Suprapubic skin (tissue), 4 donors: Measurements from ENCODE around the gene EPB41L1. TPM values are rescaled to one million over a fixed set of nuclear protein-coding genes. Genes with fewer than 3 reads are reported as not detected.
A peak's percentile ranks its signal among the peaks of the same experiment; 100 is the strongest.

Source experiments
- DNase-seq, 2 donors: peaks; one replicate each; pipeline ENCODE4 v3.0.0-alpha.2; 2019; ENCODE audit warnings: low spot score in 2 of 2
- H3K27ac ChIP-seq: fragments of 200-600 bp; sonication (generic); one replicate; pipeline ENCODE4 v1.5.1; 2019
- H3K27me3 ChIP-seq: fragments of 200-600 bp; sonication (generic); one replicate; pipeline ENCODE4 v1.5.1; 2019
- H3K36me3 ChIP-seq: fragments of 200-600 bp; sonication (generic); one replicate; pipeline ENCODE4 v1.5.1; 2019
- H3K4me1 ChIP-seq: fragments of 200-600 bp; sonication (generic); one replicate; pipeline ENCODE4 v1.5.1; 2019
- H3K4me3 ChIP-seq: fragments of 200-600 bp; sonication (generic); one replicate; pipeline ENCODE4 v1.5.1; 2019; ENCODE audit warnings: mild to moderate bottlenecking
- H3K9me3 ChIP-seq: fragments of 200-600 bp; sonication (generic); one replicate; pipeline ENCODE4 v1.5.1; 2019
- CTCF ChIP-seq, 2 donors: fragments of 200-600 bp in 1 of 2; fragments of 450-650 bp in 1 of 2; sonication (generic) in 1 of 2; IDR thresholded peaks; one replicate each; pipeline ENCODE4 v1.5.1; 2016 to 2019; ENCODE audit warnings: antibody characterized with exemption in 2 of 2, mild to moderate bottlenecking in 1 of 2, moderate library complexity in 1 of 2
- EP300 ChIP-seq: sonication (generic); formaldehyde crosslinking; IDR thresholded peaks from one replicate; pipeline ENCODE4 v1.6.1; 2017; ENCODE audit warnings: antibody characterized with exemption
- POLR2A ChIP-seq, 2 donors: fragments of 450-650 bp; IDR thresholded peaks; one replicate each; pipeline ENCODE4 v1.6.1; 2017; ENCODE audit warnings: antibody characterized with exemption in 2 of 2, mild to moderate bottlenecking in 2 of 2, moderate library complexity in 2 of 2
- POLR2AphosphoS5 ChIP-seq, 3 donors: sonication (generic); formaldehyde crosslinking; IDR thresholded peaks; one replicate each; pipeline ENCODE4 v1.6.1; 2017; ENCODE audit warnings: antibody characterized with exemption in 3 of 3
- WGBS: methylation state at CpG from one replicate; pipeline ENCODE4 v1.1.5; 2018; 5-methylcytosine and 5-hydroxymethylcytosine counted together
- total RNA-seq, 4 donors: library from RNA; depleted of rRNA; stranded (reverse); fragments of >200 nt; gene quantifications; one replicate each; pipeline ENCODE4 v1.1.0, GENCODE V29; 2016

Gene EPB41L1
- total RNA-seq, 4 donors from 2014 or later: 14.3 to 27.9 (median 21.4) TPM

- WGBS: 89% methylated on average over 17 of the region's 17 CpGs
- DNase-seq: no peak
- H3K27me3 ChIP-seq: no peaks in the 10 kb centered on the region
- H3K4me3 ChIP-seq: no peak overlapping the region
- peaks cover 38% of the 10 kb centered on the region for H3K36me3 ChIP-seq
- H3K9me3 ChIP-seq: no peaks in the 10 kb centered on the region
- TF ChIP-seq POLR2A (IDR thresholded peaks at IDR 0.05): no peak
- no peak for TF ChIP-seq POLR2AphosphoS5 (IDR thresholded peaks at IDR 0.05)
- H3K27ac ChIP-seq: no peak overlapping the region
- H3K4me1 ChIP-seq: no peaks in the 10 kb centered on the region
Measured at GRCh38 chr20:36219671-36220220, 65.2 kb downstream of the EPB41L1 start.

GRCh38 chr20:36225666-36226065, 71.1 kb downstream of the EPB41L1 start:
- 88% methylated on average over 7 of the region's 7 CpGs for WGBS
- H3K4me1 ChIP-seq: no peaks in the 10 kb centered on the region
- H3K4me3 ChIP-seq: no peak overlapping the region
- H3K9me3 ChIP-seq: no peaks in the 10 kb centered on the region
- H3K36me3 ChIP-seq: peaks cover 37% of the 10 kb centered on the region
- H3K27me3 ChIP-seq: no peaks in the 10 kb centered on the region
- DNase-seq: no peak
- H3K27ac ChIP-seq: no peak overlapping the region
- TF ChIP-seq CTCF (IDR thresholded peaks at IDR 0.05) (no peak), EP300 (no peak), POLR2AphosphoS5 (IDR thresholded peaks at IDR 0.05) (no peak), POLR2A (IDR thresholded peaks at IDR 0.05) (no peak)

GRCh38 chr20:36228770-36229169, 74.2 kb downstream of the EPB41L1 start:
- Histone ChIP-seq H3K27ac (no peak overlapping the region), H3K36me3 (peaks cover 23% of the 10 kb centered on the region)

GRCh38 chr20:36230019-36230418, 75.5 kb downstream of the EPB41L1 start:
- WGBS: 57% methylated on average over 3 of the region's 3 CpGs

More at GRCh38 chr20:36228770-36229169, 74.2 kb downstream of the EPB41L1 start:
- no peak for DNase-seq
- WGBS: 72% methylated on average over 6 of the region's 6 CpGs
- H3K27me3 ChIP-seq: no peaks in the 10 kb centered on the region
- H3K4me3 ChIP-seq: no peak overlapping the region
- H3K9me3 ChIP-seq: no peaks in the 10 kb centered on the region
- H3K4me1 ChIP-seq: no peaks in the 10 kb centered on the region
- no peak for TF ChIP-seq EP300

GRCh38 chr20:36231331-36231730, 76.8 kb downstream of the EPB41L1 start:
- Histone ChIP-seq H3K27me3 (no peaks in the 10 kb centered on the region), H3K27ac (no peak overlapping the region), H3K4me3 (no peak overlapping the region), H3K4me1 (no peaks in the 10 kb centered on the region), H3K36me3 (peaks cover 14% of the 10 kb centered on the region), H3K9me3 (no peaks in the 10 kb centered on the region)
- no peak for DNase-seq
- TF ChIP-seq POLR2AphosphoS5 (IDR thresholded peaks at IDR 0.05): no peak
- no peak for TF ChIP-seq CTCF (IDR thresholded peaks at IDR 0.05)
- TF ChIP-seq POLR2A (IDR thresholded peaks at IDR 0.05): no peak
- TF ChIP-seq EP300: no peak
- WGBS: 87% methylated on average over 7 of the region's 7 CpGs

More at GRCh38 chr20:36230019-36230418, 75.5 kb downstream of the EPB41L1 start:
- TF ChIP-seq POLR2A (IDR thresholded peaks at IDR 0.05): no peak
- DNase-seq: no peak
- Histone ChIP-seq H3K36me3 (peaks cover 20% of the 10 kb centered on the region), H3K27me3 (no peaks in the 10 kb centered on the region), H3K27ac (no peak overlapping the region), H3K4me1 (no peaks in the 10 kb centered on the region), H3K9me3 (no peaks in the 10 kb centered on the region), H3K4me3 (no peak overlapping the region)

- Histone ChIP-seq H3K27me3 (no peaks in the 10 kb centered on the region), H3K4me1 (peaks cover 22% of the 10 kb centered on the region), H3K27ac (no peak overlapping the region), H3K9me3 (no peaks in the 10 kb centered on the region), H3K36me3 (peaks cover 6% of the 10 kb centered on the region), H3K4me3 (no peak overlapping the region)
- 32% methylated on average over 4 of the region's 4 CpGs for WGBS
- DNase-seq: no peak
- no peak for TF ChIP-seq POLR2A (IDR thresholded peaks at IDR 0.05)
Measured at GRCh38 chr20:36234771-36235320, 80.3 kb downstream of the EPB41L1 start.

- peak within 1 kb of the TSS; percentile 85 for H3K27ac ChIP-seq
- H3K36me3 ChIP-seq: peaks cover 16% of the 10 kb centered on the region
- H3K4me1 ChIP-seq: peaks cover 22% of the 10 kb centered on the region
- no peaks in the 10 kb centered on the region for H3K27me3 ChIP-seq
- WGBS: 12% methylated on average over 39 of the region's 44 CpGs
- TF ChIP-seq POLR2A (IDR thresholded peaks at IDR 0.05): peak in 1 of 2 donors; percentile 40
- TF ChIP-seq POLR2AphosphoS5 (IDR thresholded peaks at IDR 0.05): peak in 1 of 3 donors; percentile 93
- TF ChIP-seq EP300: no peak
- peak; percentile 86 to 91 for DNase-seq
- no peaks in the 10 kb centered on the region for H3K9me3 ChIP-seq
- H3K4me3 ChIP-seq: peak within 1 kb of the TSS; percentile 82
Measured at GRCh38 chr20:36235892-36236785, 81.6 kb downstream of the EPB41L1 start, which contains the start of gene AAR2. Gene AAR2 (plus strand): TSS chr20:36236478. CDS start chr20:36239869, 3,391 bp downstream.
